Neural cell (in vitro differentiated cells): ENCODE data around the gene ADCY1.

Experiments
- CTCF ChIP-seq: fragments of 450-650 bp; IDR thresholded peaks from 2 replicates; pipeline ENCODE4 v1.5.1; 2014; ENCODE audit warnings: antibody characterized with exemption, mild to moderate bottlenecking, moderate library complexity; ENCODE audit not compliant: poor library complexity, severe bottlenecking
- EZH2 ChIP-seq: fragments of 200-600, 300-800 bp; shearing (Covaris generic), sonication (generic); IDR thresholded peaks from 2 replicates; pipeline ENCODE4 v1.6.1; 2014; ENCODE audit warnings: antibody characterized with exemption, low read length, borderline replicate concordance, mild to moderate bottlenecking; ENCODE audit not compliant: insufficient read depth, poor library complexity, severe bottlenecking
- REST ChIP-seq: IDR thresholded peaks from 2 replicates; pipeline ENCODE4 v1.6.1; 2012; ENCODE audit warnings: borderline replicate concordance

GRCh38 chr7:45691155-45691656, 117.0 kb downstream of the ADCY1 start:
- TF ChIP-seq CTCF (no peak), REST (no peak), EZH2 (no peak)
